HCT116 (cell line): ENCODE results near the gene LRP1B. TPM values are rescaled to one million over a fixed set of nuclear protein-coding genes. Genes with fewer than 3 reads are reported as not detected.

Experiments
- ATAC-seq: fragments of 200-7000 bp; cut with Tn5 transposase; 2 replicates; pipeline ENCODE4 v1.9.1; 2020; ENCODE audit warnings: mild to moderate bottlenecking, moderate library complexity
- BruUV-seq: library from RNA; stranded (reverse); fragments of 400-500 nt; replicated peaks from 2 replicates; lab custom pipeline; 2021; lab: Mats Ljungman, UMichigan
- CTCF ChIA-PET: fragments of 300-600 bp; sonication (Branson Sonifier 250); formaldehyde crosslinking; loops from one replicate; lab custom pipeline; 2021; ENCODE audit warnings: antibody characterized with exemption; lab: Charles Lee
- POLR2A ChIA-PET: fragments of 300-600, 350-600 bp; sonication (Branson Sonifier 250); formaldehyde crosslinking; loops from one replicate; lab custom pipeline; 2021; ENCODE audit warnings: antibody characterized with exemption; lab: Charles Lee
- RAD21 ChIA-PET, 2 experiments: fragments of 300-600 bp; sonication (Branson Sonifier 250); formaldehyde crosslinking; loops; one replicate each; lab custom pipeline; 2023; ENCODE audit warnings: low total read pairs in 2 of 2; ENCODE audit not compliant: uncharacterized antibody in 2 of 2, unreplicated experiment in 2 of 2, low non-redundant PET in 1 of 2; lab: Charles Lee
- DNase-seq: peaks from one replicate; pipeline ENCODE4 v3.0.0-alpha.2; 2010; ENCODE audit warnings: low read depth, low spot score
- H2AFZ ChIP-seq: fragments of 200-600 bp; shearing (Covaris generic), sonication (generic); 2 replicates; pipeline ENCODE4 v1.6.1; 2017; ENCODE audit warnings: low read depth, mixed run types, mixed read lengths, antibody characterized with exemption, low read length; ENCODE audit not compliant: poor library complexity, severe bottlenecking
- H3K27ac ChIP-seq: 2 replicates; pipeline ENCODE4 v1.5.1; 2012; ENCODE audit warnings: low read depth, low read length
- H3K27me3 ChIP-seq: fragments of 200-600 bp; sonication (generic); 2 replicates; pipeline ENCODE4 v1.6.1; 2016; ENCODE audit warnings: mixed run types, low read length, mixed read lengths; ENCODE audit not compliant: insufficient read depth
- H3K36me3 ChIP-seq, 2 experiments: fragments of 200-500 bp in 1 of 2; fragments of 200-600 bp in 1 of 2; sonication (Bioruptor generic) in 1 of 2; sonication (generic) in 1 of 2; 2 replicates each; pipeline versions ENCODE4 v1.5.1 to v1.6.1; 2014 to 2016; ENCODE audit warnings: low read length in 2 of 2, inconsistent platforms in 1 of 2, mixed read lengths in 1 of 2, mixed run types in 1 of 2; ENCODE audit not compliant: insufficient read depth in 2 of 2, control insufficient read depth in 1 of 2
- H3K4me1 ChIP-seq, 2 experiments: fragments of 200-600 bp in 1 of 2; sonication (generic) in 1 of 2; 2 replicates each; pipeline versions ENCODE4 v1.5.1 to v1.6.1; 2012 to 2017; ENCODE audit warnings: low read length in 2 of 2, inconsistent platforms in 1 of 2, mild to moderate bottlenecking in 1 of 2, mixed read lengths in 1 of 2, mixed run types in 1 of 2, moderate library complexity in 1 of 2; ENCODE audit not compliant: insufficient read depth in 2 of 2, control insufficient read depth in 1 of 2
- H3K4me2 ChIP-seq: fragments of 200-600 bp; sonication (generic); 2 replicates; pipeline ENCODE4 v1.6.1; 2017; ENCODE audit warnings: mixed run types, low read length, mixed read lengths
- H3K4me3 ChIP-seq, 2 experiments: fragments of 200-600 bp in 1 of 2; sonication (generic) in 1 of 2; replicated peaks in 1 of 2; 2 replicates each; pipeline ENCODE4 v1.5.1; 2011 to 2016; ENCODE audit warnings: low read length in 2 of 2, control low read depth in 1 of 2, low read depth in 1 of 2, mild to moderate bottlenecking in 1 of 2, mixed read lengths in 1 of 2, mixed run types in 1 of 2
- H3K79me2 ChIP-seq: fragments of 200-600 bp; sonication (generic); 2 replicates; pipeline ENCODE4 v1.6.1; 2017; ENCODE audit warnings: mild to moderate bottlenecking, mixed run types, low read length, moderate library complexity, mixed read lengths; ENCODE audit not compliant: insufficient read depth
- H3K9ac ChIP-seq: fragments of 200-600 bp; sonication (generic); 2 replicates; pipeline ENCODE4 v1.6.1; 2016; ENCODE audit warnings: low read length, mixed read lengths
- H3K9me2 ChIP-seq: fragments of 200-600 bp; sonication (generic), shearing (Covaris generic); 2 replicates; pipeline ENCODE4 v1.6.1; 2017; ENCODE audit warnings: mixed run types, mild to moderate bottlenecking, moderate library complexity; ENCODE audit not compliant: insufficient read depth
- H3K9me3 ChIP-seq, 2 experiments: fragments of 200-500 bp in 1 of 2; fragments of 200-600 bp in 1 of 2; sonication (Bioruptor generic) in 1 of 2; sonication (generic) in 1 of 2; 2 replicates each; pipeline ENCODE4 v1.6.1; 2014 to 2017; ENCODE audit warnings: low read length in 2 of 2, mixed read lengths in 2 of 2, inconsistent platforms in 1 of 2, low read depth in 1 of 2, mild to moderate bottlenecking in 1 of 2, mixed run types in 1 of 2, moderate library complexity in 1 of 2; ENCODE audit not compliant: control insufficient read depth in 1 of 2, insufficient read depth in 1 of 2
- H4K20me1 ChIP-seq: fragments of 200-600 bp; sonication (generic), shearing (Covaris generic); 2 replicates; pipeline ENCODE4 v1.6.1; 2017; ENCODE audit warnings: mixed run types, mild to moderate bottlenecking, moderate library complexity; ENCODE audit not compliant: insufficient read depth
- EGR1 ChIP-seq: IDR thresholded peaks from 2 replicates; pipeline ENCODE4 v1.6.1; 2012; ENCODE audit warnings: low read depth
- EZH2phosphoT487 ChIP-seq: fragments of 200-600 bp; IDR thresholded peaks from 2 replicates; pipeline ENCODE4 v1.6.1; 2018; ENCODE audit warnings: antibody characterized with exemption, borderline replicate concordance
- FOSL1 ChIP-seq: IDR thresholded peaks from 2 replicates; pipeline ENCODE4 v1.6.1; 2012; ENCODE audit warnings: low read depth
- JUND ChIP-seq: IDR thresholded peaks from 2 replicates; pipeline ENCODE4 v1.6.1; 2012
- POLR2A ChIP-seq: IDR thresholded peaks from 2 replicates; pipeline ENCODE4 v1.7.0; 2011; ENCODE audit warnings: borderline replicate concordance; ENCODE audit not compliant: insufficient read depth, insufficient read length; ENCODE audit errors: extremely low read depth
- SP1 ChIP-seq: IDR thresholded peaks from 2 replicates; pipeline ENCODE4 v1.6.1; 2012; ENCODE audit warnings: low read depth
- SRF ChIP-seq: IDR thresholded peaks from 2 replicates; pipeline ENCODE4 v1.6.1; 2012; ENCODE audit warnings: low read depth
- intact Hi-C: fragments of 100-400 bp; cut with micrococcal nuclease; formaldehyde crosslinking; loops from 2 replicates; pipeline ENCODE4 v1.10.0; 2022
- total RNA-seq: library from RNA; stranded (reverse); gene quantifications from one replicate; pipeline ENCODE4 v1.2.1, GENCODE V29; 2021; ENCODE audit not compliant: unreplicated experiment
- TF ChIP-seq, protein P1 (sequence below): IDR thresholded peaks from 2 replicates; pipeline ENCODE4 v1.6.1; 2012
- TF ChIP-seq, protein P2 (sequence below): IDR thresholded peaks from 2 replicates; pipeline ENCODE4 v1.6.1; 2012; ENCODE audit warnings: low read depth
- TF ChIP-seq, protein P3 (sequence below): IDR thresholded peaks from 2 replicates; pipeline ENCODE4 v1.6.1; 2011; ENCODE audit warnings: mild to moderate bottlenecking, low read length, moderate library complexity; ENCODE audit not compliant: insufficient replicate concordance; ENCODE audit errors: extremely low read depth

The LRP1B gene
- total RNA-seq, 1 experiment from 2014 or later, result 0.34 TPM

DNA sequence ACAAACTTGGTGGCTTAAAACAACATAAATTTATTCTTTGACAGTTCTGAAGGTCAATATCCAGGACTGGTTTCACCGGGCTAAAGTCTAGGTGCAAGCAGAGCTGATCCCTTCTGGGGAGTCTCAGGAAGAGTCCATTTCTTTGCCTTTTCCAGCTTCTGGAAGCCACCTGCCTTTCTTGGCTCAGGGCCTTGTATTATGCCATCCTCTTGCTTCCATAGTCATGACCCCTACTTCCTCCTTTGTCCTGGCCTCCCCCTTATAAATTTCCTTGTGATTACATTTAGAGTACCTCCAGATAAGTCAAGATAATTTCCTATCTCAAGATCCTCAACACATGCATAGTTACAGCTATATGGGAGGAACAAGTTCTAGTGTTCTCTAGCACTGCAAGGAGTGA, 1089.5 kb downstream of the LRP1B start:
- DNase-seq, result no peak
- Histone ChIP-seq H3K27me3 (no peaks in the 10 kb centered on the region), H3K4me1 (no peaks in the 10 kb centered on the region), H3K9me3 (no peaks in the 10 kb centered on the region), H3K27ac (no peak overlapping the region), H2AFZ (no peak overlapping the region), H3K36me3 (no peaks in the 10 kb centered on the region), H4K20me1 (no peaks in the 10 kb centered on the region), H3K4me3 (no peak overlapping the region), H3K9ac (no peak overlapping the region), H3K4me2 (no peak overlapping the region), H3K79me2 (no peaks in the 10 kb centered on the region), H3K9me2 (no peaks in the 10 kb centered on the region)
- no peak for ATAC-seq
- no TSS peak for BruUV-seq
- CTCF ChIA-PET, result no interaction called here
- POLR2A ChIA-PET, result no interaction called here
- RAD21 ChIA-PET, result no interaction called here
- intact Hi-C loops, result no loop called here
- TF ChIP-seq SRF, result no peak
- TF ChIP-seq EGR1, result no peak
- TF ChIP-seq JUND, result no peak
- no peak for TF ChIP-seq SP1
- TF ChIP-seq, protein P1, sequence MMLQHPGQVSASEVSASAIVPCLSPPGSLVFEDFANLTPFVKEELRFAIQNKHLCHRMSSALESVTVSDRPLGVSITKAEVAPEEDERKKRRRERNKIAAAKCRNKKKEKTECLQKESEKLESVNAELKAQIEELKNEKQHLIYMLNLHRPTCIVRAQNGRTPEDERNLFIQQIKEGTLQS, result no peak
- TF ChIP-seq, protein P2, sequence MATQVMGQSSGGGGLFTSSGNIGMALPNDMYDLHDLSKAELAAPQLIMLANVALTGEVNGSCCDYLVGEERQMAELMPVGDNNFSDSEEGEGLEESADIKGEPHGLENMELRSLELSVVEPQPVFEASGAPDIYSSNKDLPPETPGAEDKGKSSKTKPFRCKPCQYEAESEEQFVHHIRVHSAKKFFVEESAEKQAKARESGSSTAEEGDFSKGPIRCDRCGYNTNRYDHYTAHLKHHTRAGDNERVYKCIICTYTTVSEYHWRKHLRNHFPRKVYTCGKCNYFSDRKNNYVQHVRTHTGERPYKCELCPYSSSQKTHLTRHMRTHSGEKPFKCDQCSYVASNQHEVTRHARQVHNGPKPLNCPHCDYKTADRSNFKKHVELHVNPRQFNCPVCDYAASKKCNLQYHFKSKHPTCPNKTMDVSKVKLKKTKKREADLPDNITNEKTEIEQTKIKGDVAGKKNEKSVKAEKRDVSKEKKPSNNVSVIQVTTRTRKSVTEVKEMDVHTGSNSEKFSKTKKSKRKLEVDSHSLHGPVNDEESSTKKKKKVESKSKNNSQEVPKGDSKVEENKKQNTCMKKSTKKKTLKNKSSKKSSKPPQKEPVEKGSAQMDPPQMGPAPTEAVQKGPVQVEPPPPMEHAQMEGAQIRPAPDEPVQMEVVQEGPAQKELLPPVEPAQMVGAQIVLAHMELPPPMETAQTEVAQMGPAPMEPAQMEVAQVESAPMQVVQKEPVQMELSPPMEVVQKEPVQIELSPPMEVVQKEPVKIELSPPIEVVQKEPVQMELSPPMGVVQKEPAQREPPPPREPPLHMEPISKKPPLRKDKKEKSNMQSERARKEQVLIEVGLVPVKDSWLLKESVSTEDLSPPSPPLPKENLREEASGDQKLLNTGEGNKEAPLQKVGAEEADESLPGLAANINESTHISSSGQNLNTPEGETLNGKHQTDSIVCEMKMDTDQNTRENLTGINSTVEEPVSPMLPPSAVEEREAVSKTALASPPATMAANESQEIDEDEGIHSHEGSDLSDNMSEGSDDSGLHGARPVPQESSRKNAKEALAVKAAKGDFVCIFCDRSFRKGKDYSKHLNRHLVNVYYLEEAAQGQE, result no peak
- no peak for TF ChIP-seq EZH2phosphoT487
- TF ChIP-seq POLR2A, result no peak
- no peak for TF ChIP-seq FOSL1
- TF ChIP-seq, protein P3, sequence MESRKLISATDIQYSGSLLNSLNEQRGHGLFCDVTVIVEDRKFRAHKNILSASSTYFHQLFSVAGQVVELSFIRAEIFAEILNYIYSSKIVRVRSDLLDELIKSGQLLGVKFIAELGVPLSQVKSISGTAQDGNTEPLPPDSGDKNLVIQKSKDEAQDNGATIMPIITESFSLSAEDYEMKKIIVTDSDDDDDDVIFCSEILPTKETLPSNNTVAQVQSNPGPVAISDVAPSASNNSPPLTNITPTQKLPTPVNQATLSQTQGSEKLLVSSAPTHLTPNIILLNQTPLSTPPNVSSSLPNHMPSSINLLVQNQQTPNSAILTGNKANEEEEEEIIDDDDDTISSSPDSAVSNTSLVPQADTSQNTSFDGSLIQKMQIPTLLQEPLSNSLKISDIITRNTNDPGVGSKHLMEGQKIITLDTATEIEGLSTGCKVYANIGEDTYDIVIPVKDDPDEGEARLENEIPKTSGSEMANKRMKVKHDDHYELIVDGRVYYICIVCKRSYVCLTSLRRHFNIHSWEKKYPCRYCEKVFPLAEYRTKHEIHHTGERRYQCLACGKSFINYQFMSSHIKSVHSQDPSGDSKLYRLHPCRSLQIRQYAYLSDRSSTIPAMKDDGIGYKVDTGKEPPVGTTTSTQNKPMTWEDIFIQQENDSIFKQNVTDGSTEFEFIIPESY, result no peak
